ENCODE results near the gene IGSF3.

GRCh38 chr1:116569776-116570357, 97.7 kb downstream of the IGSF3 start:
- TF ChIP-seq CTCF (conservative IDR thresholded peaks at IDR 0.05), result no peak
- no peak for TF ChIP-seq ZFX (IDR thresholded peaks at IDR 0.05)

All from C4-2B (cell line).